SK-N-SH (cell line): ENCODE measurements around the gene RADIL. TPM values are rescaled to one million over a fixed set of nuclear protein-coding genes. Genes with fewer than 3 reads are reported as not detected.

ENCODE experiments used
- CTCF ChIA-PET: fragments of 300-600, 350-600 bp; formaldehyde crosslinking; extraction: SDS; loops from one replicate; lab custom pipeline; 2021; lab: Yijun Ruan, JAX
- POLR2A ChIA-PET: fragments of 350-600 bp; sonication (Branson Sonifier 250); formaldehyde crosslinking; extraction: SDS; loops from one replicate; lab custom pipeline; 2020; ENCODE audit warnings: antibody characterized with exemption, inconsistent platforms; lab: Yijun Ruan, JAX
- DNase-seq: peaks from one replicate; pipeline ENCODE4 v3.0.0; 2012
- H2AFZ ChIP-seq: fragments of 200-600 bp; sonication (generic); 2 replicates; pipeline ENCODE4 v1.8.1; 2016; ENCODE audit warnings: antibody characterized with exemption, mild to moderate bottlenecking, low read depth
- H3F3A ChIP-seq: fragments of 200-600 bp; sonication (generic); replicated peaks from 2 replicates; pipeline ENCODE3; 2016; ENCODE audit warnings: antibody characterized with exemption, mild to moderate bottlenecking; ENCODE audit not compliant: insufficient read depth
- H3K27ac ChIP-seq, 2 experiments: fragments of 200-500 bp in 1 of 2; fragments of 200-600 bp in 1 of 2; sonication (Bioruptor generic) in 1 of 2; sonication (generic), shearing (Covaris generic) in 1 of 2; 2 replicates each; pipeline versions ENCODE4 v1.5.1 to v1.6.1; 2014 to 2016; ENCODE audit warnings: low read depth in 2 of 2, inconsistent platforms in 1 of 2, low read length in 1 of 2, mild to moderate bottlenecking in 1 of 2, mixed read lengths in 1 of 2
- H3K27me3 ChIP-seq: fragments of 200-600 bp; sonication (generic), shearing (Covaris generic); 2 replicates; pipeline ENCODE4 v1.6.1; 2016; ENCODE audit warnings: mixed run types; ENCODE audit not compliant: insufficient read depth
- H3K36me3 ChIP-seq, 2 experiments: fragments of 200-500 bp in 1 of 2; fragments of 200-600 bp in 1 of 2; sonication (Bioruptor generic) in 1 of 2; sonication (generic) in 1 of 2; replicated peaks in 1 of 2; 2 replicates each; pipeline versions ENCODE3 to v1.5.1; 2014 to 2016; ENCODE audit warnings: low read length in 1 of 2, mild to moderate bottlenecking in 1 of 2; ENCODE audit not compliant: insufficient read depth in 2 of 2, control insufficient read depth in 1 of 2
- H3K4me1 ChIP-seq, 2 experiments: fragments of 200-500 bp in 1 of 2; fragments of 200-600 bp in 1 of 2; sonication (Bioruptor generic) in 1 of 2; sonication (generic), shearing (Covaris generic) in 1 of 2; 2 replicates each; pipeline versions ENCODE4 v1.5.1 to v1.6.1; 2014 to 2016; ENCODE audit warnings: low read depth in 1 of 2, low read length in 1 of 2, mixed run types in 1 of 2; ENCODE audit not compliant: insufficient read depth in 2 of 2, control insufficient read depth in 1 of 2
- H3K4me2 ChIP-seq: fragments of 200-600 bp; sonication (generic), shearing (Covaris generic); 2 replicates; pipeline ENCODE4 v1.6.1; 2017; ENCODE audit warnings: mixed run types
- H3K4me3 ChIP-seq, 2 experiments: fragments of 200-500 bp in 1 of 2; fragments of 200-600 bp in 1 of 2; sonication (Bioruptor generic) in 1 of 2; sonication (generic), shearing (Covaris generic) in 1 of 2; 2 replicates each; pipeline versions ENCODE4 v1.5.1 to v1.8.1; 2014 to 2016; ENCODE audit warnings: low read depth in 2 of 2, inconsistent platforms in 1 of 2, low read length in 1 of 2, mild to moderate bottlenecking in 1 of 2, mixed read lengths in 1 of 2, moderate library complexity in 1 of 2
- H3K79me2 ChIP-seq: fragments of 200-600 bp; sonication (generic); 2 replicates; pipeline ENCODE4 v1.8.1; 2017; ENCODE audit warnings: mild to moderate bottlenecking; ENCODE audit not compliant: insufficient read depth
- H3K9ac ChIP-seq: fragments of 200-600 bp; sonication (generic); 2 replicates; pipeline ENCODE4 v1.6.1; 2017; ENCODE audit warnings: mixed run types
- H3K9me2 ChIP-seq: fragments of 200-600 bp; sonication (generic); 2 replicates; pipeline ENCODE4 v1.6.1; 2017; ENCODE audit warnings: mixed run types
- H3K9me3 ChIP-seq: fragments of 200-600 bp; sonication (generic); 2 replicates; pipeline ENCODE4 v1.6.1; 2017; ENCODE audit warnings: mixed run types, mild to moderate bottlenecking, moderate library complexity
- H4K20me1 ChIP-seq: fragments of 200-600 bp; sonication (generic); 2 replicates; pipeline ENCODE4 v1.6.1; 2017; ENCODE audit warnings: mild to moderate bottlenecking, mixed run types; ENCODE audit not compliant: insufficient read depth
- ELF1 ChIP-seq: IDR thresholded peaks from 2 replicates; pipeline ENCODE4 v1.4.0; 2012
- EP300 ChIP-seq, 2 experiments: IDR thresholded peaks; 2 replicates each; pipeline versions ENCODE4 v1.4.0 to v1.6.1; 2012; ENCODE audit warnings: borderline replicate concordance in 1 of 2, low read depth in 1 of 2, low read length in 1 of 2
- EZH2phosphoT487 ChIP-seq: fragments of 200-600 bp; sonication (generic); IDR thresholded peaks from 2 replicates; pipeline ENCODE4 v1.6.1; 2017; ENCODE audit warnings: low read depth, mixed run types, mild to moderate bottlenecking, antibody characterized with exemption, moderate library complexity, borderline replicate concordance
- FOSL2 ChIP-seq: IDR thresholded peaks from 2 replicates; pipeline ENCODE4 v1.4.0; 2012; ENCODE audit warnings: low read depth, mild to moderate bottlenecking, moderate library complexity, borderline replicate concordance
- FOXM1 ChIP-seq: IDR thresholded peaks from 2 replicates; pipeline ENCODE4 v1.4.0; 2012; ENCODE audit warnings: low read depth, mild to moderate bottlenecking
- GABPA ChIP-seq: IDR thresholded peaks from 2 replicates; pipeline ENCODE4 v1.4.0; 2012; ENCODE audit warnings: low read depth, mild to moderate bottlenecking
- IRF3 ChIP-seq: fragments of 150-350 bp; IDR thresholded peaks from 2 replicates; pipeline ENCODE4 v1.6.1; 2016; ENCODE audit warnings: mild to moderate bottlenecking, low read depth, low read length
- MAX ChIP-seq: IDR thresholded peaks from 2 replicates; pipeline ENCODE4 v1.4.0; 2012; ENCODE audit warnings: low read depth
- MEF2A ChIP-seq: IDR thresholded peaks from 2 replicates; pipeline ENCODE4 v1.4.0; 2012; ENCODE audit warnings: low read depth, borderline replicate concordance
- NFIC ChIP-seq: IDR thresholded peaks from 2 replicates; pipeline ENCODE4 v1.4.0; 2012; ENCODE audit warnings: borderline replicate concordance
- NRF1 ChIP-seq: IDR thresholded peaks from 2 replicates; pipeline ENCODE4 v1.6.1; 2012; ENCODE audit warnings: low read depth, mild to moderate bottlenecking, low read length
- PBX3 ChIP-seq: IDR thresholded peaks from 2 replicates; pipeline ENCODE4; 2012
- RCOR1 ChIP-seq: fragments of 150-350 bp; IDR thresholded peaks from 2 replicates; pipeline ENCODE4 v1.6.1; 2017; ENCODE audit warnings: antibody characterized with exemption, low read length
- SIN3A ChIP-seq: IDR thresholded peaks from 2 replicates; pipeline ENCODE4 v1.6.1; 2012; ENCODE audit warnings: low read depth, mild to moderate bottlenecking, low read length, moderate library complexity, borderline replicate concordance
- TEAD4 ChIP-seq: IDR thresholded peaks from 2 replicates; pipeline ENCODE4 v1.4.0; 2012; ENCODE audit warnings: mild to moderate bottlenecking, borderline replicate concordance; ENCODE audit not compliant: insufficient read depth
- USF2 ChIP-seq: fragments of 150-350 bp; IDR thresholded peaks from 2 replicates; pipeline ENCODE4 v1.6.1; 2017; ENCODE audit warnings: antibody characterized with exemption, low read length, low read depth, borderline replicate concordance
- ZBTB33 ChIP-seq: IDR thresholded peaks from 2 replicates; pipeline ENCODE4 v1.4.0; 2012; ENCODE audit warnings: low read depth, borderline replicate concordance
- WGBS: methylation state at CpG from one replicate; pipeline ENCODE4 v1.1.6; 2017; ENCODE audit warnings: low lambda C conversion rate; 5-methylcytosine and 5-hydroxymethylcytosine counted together
- polyA plus RNA-seq, 3 experiments: library from polyadenylated mRNA; depleted of rRNA; stranded (reverse); fragments of >200 nt; gene quantifications; 2 replicates each; pipeline ENCODE4 v1.2.3, GENCODE V29; 2012

The RADIL gene
- polyA plus RNA-seq, 1 of the 3 experiments (the other 2 are of a cell fraction) = 4.3 TPM

- CTCF ChIA-PET = interaction anchor here (1.5 to 9.2 kb wide), 2 partner anchors 9 to 16 kb away, joined by 5 to 63 read pairs; no protein-coding TSS in a partner anchor
- Histone ChIP-seq H3K27me3 (no peaks in the 10 kb centered on the region), H3K36me3 (peaks cover 16 to 62% of the 10 kb centered on the region in 2 experiments), H3F3A (no peaks in the 10 kb centered on the region), H2AFZ (no peak overlapping the region), H3K9me2 (no peaks in the 10 kb centered on the region), H3K27ac (no peak overlapping the region), H3K4me1 (no peaks in the 10 kb centered on the region), H3K4me2 (no peak overlapping the region), H3K79me2 (peaks cover 33% of the 10 kb centered on the region), H3K9me3 (no peaks in the 10 kb centered on the region), H3K4me3 (no peak overlapping the region), H3K9ac (no peak overlapping the region), H4K20me1 (peaks cover 26% of the 10 kb centered on the region)
- no peak for TF ChIP-seq IRF3
- TF ChIP-seq MAX = no peak
- no peak for TF ChIP-seq TEAD4
- no peak for TF ChIP-seq ZBTB33
- TF ChIP-seq MEF2A = no peak
- TF ChIP-seq EP300 (IDR thresholded peaks at IDR 0.05; ENCODE audit: borderline replicate concordance in 1 of 2, low read depth in 1 of 2, low read length in 1 of 2) = no peak
- no peak for TF ChIP-seq FOXM1
- TF ChIP-seq GABPA = no peak
- no peak for TF ChIP-seq RCOR1
- no peak for TF ChIP-seq SIN3A
- WGBS = 93% methylated on average over 28 of the region's 36 CpGs
- POLR2A ChIA-PET = no interaction called here
- DNase-seq = no peak
Observed at GRCh38 chr7:4782333-4783291, 100.9 kb downstream of the RADIL start.

GRCh38 chr7:4781366-4782069 lies 102.0 kb downstream of the RADIL start:
- no peak for DNase-seq
- H3K27ac ChIP-seq = no peak overlapping the region
- H3K27me3 ChIP-seq = no peaks in the 10 kb centered on the region
- H3K4me3 ChIP-seq = no peak overlapping the region
- H3K9ac ChIP-seq = no peak overlapping the region
- no peaks in the 10 kb centered on the region for H3F3A ChIP-seq
- H3K9me2 ChIP-seq = no peaks in the 10 kb centered on the region
- CTCF ChIA-PET = interaction anchor here (1.5 to 9.2 kb wide), 2 partner anchors 10 to 17 kb away, joined by 5 to 63 read pairs; no protein-coding TSS in a partner anchor
- POLR2A ChIA-PET = no interaction called here
- no peaks in the 10 kb centered on the region for H3K9me3 ChIP-seq
- 97% methylated on average over 17 of the region's 27 CpGs for WGBS
- peaks cover 26% of the 10 kb centered on the region for H4K20me1 ChIP-seq
- peaks cover 44% of the 10 kb centered on the region for H3K79me2 ChIP-seq
- peaks cover 3 to 5% of the 10 kb centered on the region in 2 experiments; a peak in 1 of 4 replicates for H3K4me1 ChIP-seq
- no peak overlapping the region for H3K4me2 ChIP-seq
- H3K36me3 ChIP-seq = peaks cover 13 to 57% of the 10 kb centered on the region in 2 experiments
- H2AFZ ChIP-seq = no peak overlapping the region
- TF ChIP-seq EZH2phosphoT487 (no peak), PBX3 (no peak), ELF1 (no peak), TEAD4 (no peak), GABPA (no peak), NFIC (no peak), FOSL2 (no peak), RCOR1 (no peak), NRF1 (no peak), USF2 (no peak)
